Urothelium cell line (cell line): ENCODE data around the gene HMHB1.

Source experiments
- DNase-seq: peaks from one replicate; pipeline ENCODE4 v3.0.0; 2011; ENCODE audit warnings: low spot score, mixed read lengths
- FAIRE-seq: peaks from 2 replicates; lab custom pipeline; 2011; peaks lifted over from hg19 to GRCh38; lab: Jason Lieb, UNC

Gene HMHB1

DNA sequence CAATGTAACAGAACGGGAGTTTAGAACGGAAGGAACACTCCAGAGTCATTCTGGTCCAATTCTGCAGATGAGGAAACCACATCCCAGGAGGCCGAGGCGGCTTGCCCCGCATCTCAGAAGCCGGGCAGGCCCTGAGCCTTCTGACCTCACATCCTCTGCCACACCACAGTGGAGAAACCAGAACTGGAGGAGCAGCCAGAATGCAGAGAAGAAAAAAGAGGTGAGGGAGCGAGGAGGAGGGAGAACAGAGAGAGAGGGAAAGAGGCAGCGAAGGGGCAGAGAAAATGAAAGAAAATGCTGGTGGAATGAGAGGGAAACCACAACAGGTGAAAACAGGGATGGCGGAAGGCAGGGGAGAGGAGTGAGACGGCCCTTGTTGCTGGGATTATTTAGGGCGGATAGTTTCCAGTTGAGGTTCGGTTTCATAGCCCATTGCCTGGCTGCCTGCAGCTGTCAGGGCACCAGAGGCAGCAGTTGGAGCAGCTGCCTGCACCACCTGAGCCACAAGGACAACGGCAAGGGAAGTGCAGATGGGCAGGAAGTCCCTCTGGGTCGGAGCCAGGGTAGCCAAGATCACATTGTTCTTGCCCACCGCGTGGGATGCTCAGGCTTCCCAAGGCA is at the start of gene HMHB1:
Gene HMHB1 (plus strand): TSS at position 77 of the 621 bp plus-strand sequence.
- DNase-seq: no peak
- no peak for FAIRE-seq

DNA sequence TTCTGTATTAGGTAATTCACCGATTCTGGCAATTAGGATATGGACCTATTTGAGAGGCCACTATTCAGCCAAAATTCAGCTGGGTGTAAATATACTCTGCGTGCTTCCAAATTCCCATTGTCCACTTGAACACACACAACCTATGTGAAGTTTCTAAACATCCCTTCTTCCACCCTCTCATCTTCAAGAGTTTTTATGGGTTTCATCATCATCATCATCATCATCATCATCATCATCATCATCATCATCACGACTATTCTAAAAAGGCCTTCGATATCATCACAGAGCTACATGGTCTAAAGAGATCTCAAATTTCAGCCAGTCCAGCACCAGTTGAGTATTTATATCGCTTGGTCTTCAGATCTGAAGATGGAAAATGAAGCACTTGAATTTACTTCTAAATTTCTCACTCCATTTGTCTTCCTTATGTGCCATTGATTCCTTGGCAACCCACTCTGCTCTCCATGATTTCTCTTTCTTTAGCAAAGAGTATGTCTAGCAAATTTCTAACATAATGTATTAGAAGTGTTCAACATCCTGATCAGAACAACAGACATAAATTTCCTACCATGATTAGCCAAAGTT is 49.2 kb upstream of the HMHB1 start:
- DNase-seq: no peak
- no peak for FAIRE-seq

DNA sequence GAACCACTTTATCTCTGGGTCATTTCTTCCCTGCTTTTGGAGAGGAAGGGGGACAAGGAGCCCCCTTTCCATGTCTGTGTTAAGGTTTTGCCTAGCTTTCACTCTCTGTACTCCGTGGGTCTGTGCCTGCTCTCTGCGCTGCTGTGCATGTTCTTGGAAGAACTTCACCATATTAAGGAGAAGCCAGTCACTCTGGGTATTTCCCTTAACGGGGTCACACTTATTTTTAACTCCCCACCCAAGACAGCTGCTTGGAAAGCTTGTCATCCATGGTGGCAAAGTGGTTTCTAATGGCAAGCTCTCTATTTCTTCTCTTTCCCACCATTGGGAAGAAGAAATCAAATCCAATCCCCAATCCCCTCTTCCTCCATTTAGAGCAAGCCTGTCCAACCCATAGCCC is 44.8 kb upstream of the HMHB1 start:
- FAIRE-seq (no peak), DNase-seq (no peak)

DNA sequence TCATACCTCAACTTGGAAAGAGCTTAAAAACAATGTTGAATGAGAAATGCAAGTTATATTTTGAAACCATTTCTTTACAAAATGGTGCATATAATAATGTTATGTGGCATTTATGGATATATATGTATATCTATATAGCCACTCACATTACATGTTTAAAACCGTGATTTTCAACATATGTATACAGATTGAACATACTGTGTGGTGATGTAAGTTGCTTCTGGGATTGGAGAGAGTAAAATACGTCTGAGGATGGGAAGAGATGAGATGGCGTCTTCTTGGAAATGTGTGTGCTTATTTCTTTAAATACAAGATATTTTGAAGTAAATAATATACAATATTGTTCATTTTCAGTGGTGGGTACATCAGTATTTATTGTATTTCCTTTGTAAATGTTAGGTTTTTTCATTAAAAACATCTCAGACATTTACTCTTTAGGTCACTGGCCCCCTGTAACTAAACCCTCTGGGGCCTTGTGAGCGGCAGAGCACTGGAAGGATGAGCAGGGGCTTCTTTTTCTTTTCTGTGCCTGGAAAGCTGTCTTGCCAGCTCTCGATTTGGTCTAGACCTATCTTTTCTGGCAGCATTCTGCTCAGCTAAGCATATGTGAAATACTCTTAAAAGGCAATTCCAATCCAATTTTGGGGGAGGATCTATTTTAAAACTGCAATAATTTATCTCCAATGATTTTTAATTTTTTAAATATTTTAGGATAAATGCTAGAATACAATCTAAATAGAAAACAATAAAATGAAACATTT is 42.8 kb upstream of the HMHB1 start:
- DNase-seq (no peak), FAIRE-seq (no peak)

DNA sequence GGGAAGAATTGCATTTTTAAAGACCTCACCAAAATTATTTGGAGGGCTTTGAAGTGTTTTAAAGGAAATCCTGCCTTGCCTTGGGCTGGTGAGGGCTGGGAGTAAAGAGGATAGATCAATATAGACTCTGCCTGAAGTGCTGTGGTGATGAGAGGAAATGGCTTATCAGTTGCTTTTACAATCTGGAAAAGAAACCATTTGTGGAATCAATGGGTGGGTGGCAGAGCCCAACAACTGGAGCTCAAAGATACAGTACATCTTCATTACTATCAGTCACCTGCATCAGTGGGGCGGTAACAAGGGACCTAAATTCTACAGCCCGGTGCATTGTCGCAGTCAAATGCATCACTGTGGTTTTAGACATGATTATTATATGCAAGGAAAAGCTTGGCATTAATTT is 41.5 kb upstream of the HMHB1 start:
- no peak for DNase-seq
- FAIRE-seq: no peak

DNA sequence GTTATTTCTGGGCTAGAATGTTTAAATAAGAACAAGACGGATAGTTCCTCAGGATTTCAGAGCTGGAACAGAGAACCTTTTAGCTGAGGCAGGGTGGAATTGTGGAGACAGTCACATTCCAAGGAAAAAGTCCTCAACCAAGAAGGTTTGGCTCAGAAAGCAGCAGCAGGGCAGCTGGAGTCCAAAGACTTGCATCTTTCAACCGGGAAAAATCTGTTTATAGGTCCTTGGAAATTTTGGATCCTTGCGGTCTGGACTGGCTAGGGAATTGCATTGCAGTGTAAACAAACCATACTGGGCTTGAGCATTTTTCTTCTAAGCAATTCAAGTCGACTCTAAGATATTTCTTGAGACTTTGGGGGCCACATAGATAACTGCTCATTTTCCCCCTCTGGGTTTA is 40.8 kb upstream of the HMHB1 start:
- FAIRE-seq (no peak), DNase-seq (no peak)

DNA sequence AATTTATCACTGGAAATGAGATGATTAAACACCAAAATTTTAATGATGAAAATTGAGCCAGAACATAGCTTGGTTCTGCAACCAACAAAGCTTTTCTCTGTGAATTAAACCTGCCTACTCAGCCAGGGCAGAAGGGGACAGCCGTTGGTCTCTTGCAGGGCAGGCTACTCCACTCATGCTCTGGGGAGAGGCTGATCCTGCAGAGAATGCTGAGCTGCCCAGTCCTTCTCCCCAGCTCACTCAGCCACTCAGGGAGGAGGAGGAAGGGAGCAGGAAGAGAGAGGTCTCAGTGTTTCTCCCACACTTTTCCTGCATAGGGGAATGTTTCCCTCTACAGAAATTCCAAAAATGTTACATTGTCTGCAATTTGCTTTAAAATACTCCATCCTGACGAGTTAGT is 40.4 kb upstream of the HMHB1 start:
- DNase-seq: no peak
- no peak for FAIRE-seq

DNA sequence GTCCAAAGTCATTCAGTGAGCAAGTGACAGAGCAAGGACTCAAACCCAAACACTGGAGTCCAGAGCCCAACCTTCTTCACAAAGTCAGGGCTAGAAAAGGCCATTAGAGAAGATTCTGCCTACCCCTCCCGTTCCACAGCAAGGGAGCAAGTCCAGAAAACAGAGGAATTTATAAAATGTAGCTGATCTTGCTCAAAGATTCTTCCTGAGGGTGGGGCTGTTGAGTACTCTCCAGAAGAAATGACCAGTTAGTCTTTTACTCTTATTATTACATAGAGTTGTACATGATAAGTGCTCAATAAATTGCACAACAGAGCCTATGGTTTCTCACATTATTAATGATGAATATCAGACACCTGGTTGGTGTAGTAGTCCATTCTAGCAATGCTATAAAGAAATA is 39.3 kb upstream of the HMHB1 start:
- FAIRE-seq: no peak
- DNase-seq: no peak

DNA sequence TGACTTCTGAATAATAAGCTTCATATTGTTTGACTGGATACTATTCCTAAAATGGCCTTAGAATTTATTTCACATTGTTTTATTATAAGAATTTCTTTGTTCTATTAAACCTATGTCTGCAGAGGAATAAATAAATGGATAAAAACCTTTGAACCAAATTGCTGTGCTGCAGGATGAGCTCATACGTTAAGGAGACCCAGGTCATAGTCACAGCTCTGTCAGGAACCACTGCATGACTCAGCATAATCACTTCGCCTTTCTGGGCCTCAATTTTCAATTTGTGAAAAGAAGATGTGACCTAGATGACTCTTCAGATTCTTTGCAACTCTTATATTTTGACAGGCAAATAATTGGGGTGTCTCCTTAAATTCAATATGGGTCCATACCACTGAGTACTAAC is 36.7 kb upstream of the HMHB1 start:
- no peak for FAIRE-seq
- DNase-seq: peak; percentile 23

DNA sequence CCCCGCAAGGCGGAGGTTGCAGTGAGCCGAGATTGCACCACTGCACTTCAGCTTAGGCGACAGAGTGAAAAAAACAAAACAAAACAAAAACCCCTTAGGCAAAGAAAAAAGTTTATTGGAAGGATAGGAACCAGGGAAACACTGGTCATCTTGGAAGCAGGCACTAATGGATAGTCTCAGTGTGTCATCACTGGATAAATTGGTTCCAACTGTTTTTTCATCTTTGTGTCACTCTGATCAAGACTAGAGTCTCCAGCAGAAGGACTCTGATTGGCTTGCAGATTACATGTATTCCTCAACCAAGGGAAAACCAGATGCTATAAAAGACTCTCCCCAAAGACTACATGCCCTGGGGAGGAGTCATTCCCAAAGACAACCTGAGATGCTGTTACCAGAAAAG is 35.0 kb upstream of the HMHB1 start:
- no peak for DNase-seq
- no peak for FAIRE-seq

DNA sequence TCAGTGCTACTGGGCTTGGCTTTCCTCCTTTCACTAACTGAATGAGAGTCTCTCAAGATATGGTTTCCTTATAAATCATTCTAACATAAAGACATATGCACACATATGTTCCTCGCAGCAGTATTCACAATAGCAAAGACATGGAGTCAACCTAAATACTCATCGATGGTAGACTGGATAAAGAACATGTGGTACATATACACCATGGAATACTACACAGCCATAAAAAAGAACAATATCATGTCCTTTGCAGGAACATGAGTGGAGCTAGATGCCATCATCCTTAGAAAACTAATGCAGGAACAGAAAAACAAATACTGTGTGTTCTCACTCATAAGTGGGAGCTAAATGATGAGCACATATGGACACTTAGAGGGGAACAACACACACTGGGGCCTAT is 32.5 kb upstream of the HMHB1 start:
- FAIRE-seq (no peak), DNase-seq (no peak)

DNA sequence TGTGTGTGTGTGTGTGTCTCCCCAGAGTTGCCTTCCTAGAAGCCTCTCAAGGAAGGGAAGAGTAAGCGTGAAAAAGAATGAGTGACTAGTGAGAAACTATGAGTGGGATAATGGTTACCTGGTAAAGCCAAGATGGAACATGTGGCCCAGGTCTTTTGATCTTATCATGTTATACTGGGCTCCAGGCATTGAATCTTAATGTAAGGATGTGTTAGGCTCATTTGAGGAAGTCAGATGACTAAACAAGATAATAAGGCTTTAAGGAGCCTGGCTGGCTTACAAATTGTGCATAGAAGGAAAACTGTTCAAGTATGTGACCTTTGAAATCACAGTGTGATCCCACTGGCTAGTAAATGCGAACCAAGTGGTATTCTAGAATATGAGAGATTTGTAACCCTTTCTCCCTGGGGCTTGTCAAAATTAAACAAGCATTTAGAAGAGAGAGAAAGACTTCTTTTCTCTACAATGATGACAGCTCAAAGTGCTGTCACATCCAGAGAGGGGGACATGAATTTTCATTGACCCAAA is 29.9 kb upstream of the HMHB1 start:
- no peak for FAIRE-seq

DNA sequence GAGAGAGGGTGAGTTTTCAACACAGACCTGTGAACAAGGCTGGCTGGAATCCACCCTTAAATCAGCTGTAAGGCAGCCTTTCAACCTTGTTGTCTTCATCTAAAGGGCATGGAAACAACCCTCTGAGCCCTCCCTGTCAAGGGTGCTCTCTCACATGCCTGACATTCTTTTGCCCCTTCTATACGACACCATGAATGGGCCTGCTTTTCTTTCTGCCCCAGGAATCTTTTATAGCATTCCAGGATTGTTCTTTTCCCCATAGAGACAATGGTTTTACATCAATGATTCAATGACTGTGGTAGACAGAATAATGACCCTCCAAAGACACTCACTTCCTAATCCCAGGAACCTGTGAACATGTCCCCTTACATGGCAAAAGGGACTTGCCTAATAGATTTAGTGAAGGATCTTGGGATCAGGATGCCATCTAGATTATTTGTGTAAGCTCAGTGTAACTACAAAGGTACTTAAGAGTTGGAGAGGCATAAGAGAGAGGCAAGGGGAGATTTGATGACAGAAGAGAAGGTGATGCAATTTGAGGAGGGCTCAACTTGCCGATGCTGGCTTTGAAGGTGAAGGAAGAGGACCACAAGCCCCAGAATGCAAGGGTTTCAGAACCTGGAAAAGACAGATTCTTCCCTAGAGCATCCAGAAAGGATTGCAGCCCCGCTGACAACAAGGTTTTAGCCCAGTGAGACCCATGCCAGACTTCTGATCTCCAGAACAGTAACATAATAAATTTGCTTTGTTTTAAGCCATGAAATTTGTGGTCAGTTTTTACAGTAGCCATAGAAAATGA is 29.2 kb upstream of the HMHB1 start:
- no peak for FAIRE-seq
- DNase-seq: peak; percentile 25

More for the DNA sequence above, 29.9 kb upstream of the HMHB1 start:
- DNase-seq: no peak

DNA sequence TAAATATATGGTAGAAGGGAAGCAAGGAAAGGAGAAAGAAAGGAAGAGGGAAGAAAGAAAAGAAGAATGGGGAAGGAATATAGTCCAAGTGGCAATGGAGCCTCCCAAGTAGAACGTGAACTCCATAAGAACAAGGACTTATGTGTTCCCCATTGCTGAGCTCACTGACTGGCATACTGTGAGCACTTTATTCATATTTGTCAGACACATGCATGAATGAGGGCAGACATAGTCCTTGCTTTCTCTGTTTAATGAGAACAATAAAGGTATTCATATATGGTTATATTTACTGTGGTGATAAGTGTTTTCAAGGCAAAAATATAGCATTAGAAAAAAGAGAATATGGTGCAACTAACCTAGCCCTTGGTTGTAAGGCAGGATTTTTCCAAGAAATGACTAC is 23.6 kb upstream of the HMHB1 start:
- FAIRE-seq: no peak
- DNase-seq: no peak

DNA sequence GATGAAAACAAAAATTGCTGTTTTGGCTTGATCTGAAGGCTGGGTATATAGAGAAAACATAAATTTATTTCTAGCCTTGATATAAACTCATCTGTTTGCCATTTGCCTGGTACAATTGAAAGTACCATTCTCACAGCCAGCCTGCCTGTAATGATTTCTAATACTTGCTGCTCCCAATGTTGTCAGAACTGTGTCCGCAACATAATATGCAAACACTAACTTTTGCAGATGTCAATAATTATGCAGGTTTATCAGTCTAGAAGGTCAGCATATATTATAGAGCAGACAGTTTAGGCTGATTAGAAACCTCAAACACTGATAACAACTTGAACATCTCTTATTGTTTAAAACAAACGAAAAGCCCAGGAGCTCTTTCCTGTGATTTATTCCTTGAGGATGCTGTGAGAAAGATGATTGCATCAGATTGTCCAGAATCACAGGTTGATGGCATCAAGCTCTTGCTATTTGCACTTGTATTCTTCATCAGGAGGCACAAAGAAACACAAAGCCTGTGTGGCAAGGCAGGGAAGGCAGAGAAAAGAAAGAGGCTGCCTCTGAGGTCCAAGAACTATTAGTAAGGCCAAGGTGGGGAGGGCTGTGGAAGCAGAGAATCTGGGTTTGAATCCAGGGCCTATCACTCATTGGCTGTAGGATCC is 21.4 kb upstream of the HMHB1 start:
- FAIRE-seq (no peak), DNase-seq (no peak)

DNA sequence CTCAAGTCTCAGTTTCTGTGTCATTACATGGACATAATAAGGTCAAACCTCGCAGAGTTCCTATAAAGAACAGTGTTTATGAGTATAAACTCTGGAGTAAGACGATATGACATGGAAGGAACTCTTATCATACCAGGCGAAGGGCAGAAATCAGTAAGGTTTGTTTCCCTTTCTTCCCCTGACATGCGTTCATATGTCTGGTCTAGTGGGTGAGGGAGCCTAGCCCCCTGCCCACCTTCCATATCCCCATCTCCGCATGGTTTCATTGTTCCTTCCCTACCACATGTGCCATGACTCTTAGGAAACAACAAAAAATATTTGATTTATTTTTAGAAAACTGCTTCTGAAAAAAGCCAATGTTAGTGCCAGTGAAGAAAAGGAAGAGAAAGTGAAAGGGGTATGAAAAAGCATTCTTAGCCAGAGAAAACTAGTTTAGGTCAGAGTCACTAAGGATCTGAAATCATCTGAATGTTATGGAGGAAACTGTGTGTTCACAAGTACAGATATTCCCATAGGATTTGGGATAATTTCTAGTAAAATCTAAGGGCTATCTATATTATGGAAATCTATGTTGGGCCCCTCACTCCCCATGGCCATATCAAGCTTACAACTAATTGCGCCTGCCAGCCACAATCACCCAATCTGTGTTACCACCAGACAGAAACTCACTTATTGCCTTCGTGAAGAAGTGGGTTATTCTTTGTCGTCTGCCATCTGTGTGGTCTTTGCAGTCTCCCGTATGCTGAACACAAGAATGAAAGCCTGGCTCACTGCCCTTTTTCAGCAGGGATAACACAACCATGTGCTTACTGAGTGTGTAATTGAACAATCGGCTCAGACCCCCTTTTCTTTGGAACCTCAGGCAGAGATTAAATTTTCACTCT is 19.9 kb upstream of the HMHB1 start:
- FAIRE-seq (no peak), DNase-seq (no peak)

DNA sequence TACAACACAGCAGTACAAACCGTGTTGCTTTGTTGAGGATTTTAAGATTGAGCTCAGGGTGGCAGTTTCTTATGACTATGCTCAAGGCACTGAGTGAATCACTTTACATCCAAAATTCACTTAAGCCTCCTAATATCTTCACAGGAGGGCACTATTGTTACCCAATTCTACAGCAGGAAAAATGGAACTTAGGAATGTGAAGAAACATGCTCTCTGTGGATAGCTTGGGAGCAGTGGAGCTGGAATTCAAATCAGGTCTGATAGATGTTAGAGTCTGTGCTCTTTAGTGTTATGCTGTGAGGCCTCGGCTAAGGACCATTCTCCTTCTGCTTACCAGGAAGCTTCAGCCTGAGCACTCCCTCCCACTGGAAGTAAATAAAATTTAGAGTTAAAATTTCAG is 18.7 kb upstream of the HMHB1 start:
- DNase-seq: no peak
- no peak for FAIRE-seq

DNA sequence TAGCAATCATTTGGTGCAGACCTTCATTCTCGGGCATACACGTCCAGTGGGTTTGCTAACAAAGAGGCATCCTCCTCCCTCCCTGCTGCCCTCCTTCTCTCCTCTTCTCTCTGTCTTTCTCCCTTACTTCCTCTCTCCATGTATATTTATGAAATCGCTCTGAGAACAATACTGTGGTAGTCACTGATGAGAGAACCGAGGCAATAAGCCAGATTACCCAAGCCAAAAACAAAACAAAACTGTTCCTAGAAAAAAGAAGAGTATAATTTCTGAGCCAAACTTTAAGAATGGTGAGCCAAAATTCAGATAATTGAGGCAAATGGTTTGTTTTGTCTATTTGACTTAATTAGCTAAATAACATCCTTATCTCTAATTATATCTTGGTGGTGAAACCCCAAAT is 15.8 kb upstream of the HMHB1 start:
- FAIRE-seq: no peak
- no peak for DNase-seq

DNA sequence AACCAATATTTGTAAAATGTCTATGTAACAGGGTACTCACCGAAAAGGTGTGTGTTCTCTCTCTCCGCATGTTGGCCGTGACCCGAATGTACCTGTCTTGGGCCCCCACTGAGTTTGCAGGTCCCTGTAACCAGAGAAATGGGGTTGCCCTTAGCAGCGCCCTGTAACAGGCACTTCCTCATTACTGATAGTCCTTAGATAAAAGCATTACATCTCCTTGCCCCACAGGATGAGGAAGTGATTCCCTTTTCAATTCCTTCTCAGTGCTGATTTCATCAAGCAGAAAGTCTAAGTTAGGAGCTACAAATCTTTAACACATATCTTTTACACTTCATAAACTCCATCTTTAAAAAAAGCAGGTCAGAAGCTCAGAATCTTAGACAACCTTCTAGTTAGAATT is 15.2 kb upstream of the HMHB1 start:
- FAIRE-seq: no peak
- DNase-seq: no peak

DNA sequence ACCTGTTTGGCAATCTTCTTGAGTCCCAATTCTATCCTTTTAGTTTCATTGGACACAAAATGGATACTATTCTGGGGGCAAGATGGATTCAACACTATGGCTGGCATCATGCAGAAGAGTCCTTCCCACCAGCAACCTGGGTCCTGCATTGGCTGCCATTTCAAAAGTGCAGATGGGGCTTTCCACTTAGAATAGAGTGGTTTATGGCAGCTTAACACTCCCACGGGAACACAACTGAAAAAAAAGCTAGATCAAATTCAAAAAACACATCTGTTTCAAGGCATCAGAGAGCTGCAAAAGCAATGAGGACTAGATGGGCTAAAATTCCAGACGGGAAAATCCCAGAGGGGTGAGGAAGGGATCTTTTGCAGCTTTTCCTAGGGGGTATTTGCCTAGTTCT is 11.2 kb upstream of the HMHB1 start:
- no peak for DNase-seq
- FAIRE-seq: no peak
